GM23338 (cell line): Measurements from ENCODE around the gene FBXW4. TPM values are rescaled to one million over a fixed set of nuclear protein-coding genes. Genes with fewer than 3 reads are reported as not detected.
"Not testable (repeated sequence)": the region's sequence is repeated elsewhere in the genome, so short reads cannot be mapped to it uniquely, and the experiment has no call there.

Experiments
- ATAC-seq: fragments of 200-7000 bp; cut with Tn5 transposase; 3 replicates; pipeline ENCODE4 v1.9.1; 2020
- DNase-seq: peaks from one replicate; pipeline ENCODE4 v3.0.0-alpha.2; 2015; ENCODE audit warnings: low spot score
- H2AFZ ChIP-seq: fragments of 200-600 bp; sonication (generic); 2 replicates; pipeline ENCODE4 v1.8.0; 2016; ENCODE audit warnings: antibody characterized with exemption, mild to moderate bottlenecking, moderate library complexity
- H3F3A ChIP-seq: fragments of 200-600 bp; sonication (generic); replicated peaks from 2 replicates; pipeline ENCODE4 v1.8.0; 2017; ENCODE audit warnings: antibody characterized with exemption, mixed run types, low read depth
- H3K27ac ChIP-seq: fragments of 200-600 bp; sonication (generic); 2 replicates; pipeline ENCODE4 v1.6.1; 2016; ENCODE audit warnings: low read depth
- H3K27me3 ChIP-seq: fragments of 200-600 bp; sonication (generic); 2 replicates; pipeline ENCODE4 v1.8.0; 2016; ENCODE audit warnings: mild to moderate bottlenecking, mixed run types, moderate library complexity; ENCODE audit not compliant: insufficient read depth
- H3K36me3 ChIP-seq: fragments of 200-600 bp; sonication (generic); 2 replicates; pipeline ENCODE4 v1.8.0; 2016; ENCODE audit warnings: mild to moderate bottlenecking; ENCODE audit not compliant: insufficient read depth
- H3K4me1 ChIP-seq: fragments of 200-600 bp; sonication (generic); 2 replicates; pipeline ENCODE4 v1.8.0; 2016; ENCODE audit warnings: mild to moderate bottlenecking, moderate library complexity; ENCODE audit not compliant: insufficient read depth
- H3K4me2 ChIP-seq: fragments of 200-600 bp; sonication (generic); 2 replicates; pipeline ENCODE4 v1.7.1; 2017; ENCODE audit warnings: mixed run types
- H3K4me3 ChIP-seq: fragments of 200-600 bp; sonication (generic); 2 replicates; pipeline ENCODE4 v1.6.1; 2016; ENCODE audit warnings: mixed run types
- H3K79me2 ChIP-seq: fragments of 200-600 bp; sonication (generic); replicated peaks from 2 replicates; pipeline ENCODE4 v1.8.0; 2017; ENCODE audit warnings: mild to moderate bottlenecking; ENCODE audit not compliant: insufficient read depth
- H3K9me2 ChIP-seq: fragments of 200-600 bp; sonication (generic); 2 replicates; pipeline ENCODE4 v1.8.0; 2017; ENCODE audit not compliant: insufficient read depth
- H4K20me1 ChIP-seq: fragments of 200-600 bp; sonication (generic); replicated peaks from 2 replicates; pipeline ENCODE4 v1.8.0; 2017; ENCODE audit warnings: mild to moderate bottlenecking; ENCODE audit not compliant: insufficient read depth
- H3K27ac Mint-ChIP-seq: 2 replicates; pipeline ENCODE4 v1.8.0; 2020; ENCODE audit warnings: inconsistent platforms, mild to moderate bottlenecking, moderate library complexity, mixed read lengths
- H3K27me3 Mint-ChIP-seq: 3 replicates; pipeline ENCODE4 v1.8.0; 2022; ENCODE audit warnings: low read depth, mild to moderate bottlenecking, moderate library complexity, mixed read lengths, inconsistent platforms; ENCODE audit not compliant: insufficient read depth, poor library complexity
- H3K36me3 Mint-ChIP-seq: 3 replicates; pipeline ENCODE4 v1.8.0; 2021; ENCODE audit warnings: low read depth, mild to moderate bottlenecking, inconsistent platforms, moderate library complexity, mixed read lengths
- H3K4me1 Mint-ChIP-seq: 3 replicates; pipeline ENCODE4 v1.8.0; 2020; ENCODE audit warnings: mild to moderate bottlenecking, inconsistent platforms, mixed read lengths
- H3K4me3 Mint-ChIP-seq: 3 replicates; pipeline ENCODE4 v1.8.0; 2021; ENCODE audit warnings: moderate library complexity, mild to moderate bottlenecking, inconsistent platforms, mixed read lengths
- H3K9me3 Mint-ChIP-seq: 3 replicates; pipeline ENCODE4 v1.8.0; 2020; ENCODE audit warnings: moderate library complexity, mild to moderate bottlenecking, inconsistent platforms, mixed read lengths
- EZH2phosphoT487 ChIP-seq: fragments of 200-600 bp; sonication (generic); IDR thresholded peaks from one replicate; pipeline ENCODE4 v1.8.1; 2018; ENCODE audit warnings: antibody characterized with exemption; ENCODE audit not compliant: unreplicated experiment
- POLR2AphosphoS5 ChIP-seq: IDR thresholded peaks from 2 replicates; pipeline ENCODE4 v1.6.1; 2016; ENCODE audit warnings: antibody characterized with exemption, low read depth
- ZNF114 ChIP-seq: fragments of 250-450 bp; sonication (Bioruptor Pico); IDR thresholded peaks from 2 replicates; pipeline ENCODE4 v1.5.0; 2020; ENCODE audit warnings: mild to moderate bottlenecking, moderate library complexity
- polyA plus RNA-seq: library from polyadenylated mRNA; unstranded; fragments of >200 nt; fragmentation: Nextera tagmentation; extraction: Ambion mirVana; gene quantifications from 2 replicates; pipeline ENCODE4 v1.2.1, GENCODE V29; 2016
- total RNA-seq: library from RNA; depleted of rRNA; stranded (reverse); fragments of >200 nt; shearing (Covaris generic); gene quantifications from 2 replicates; pipeline ENCODE4 v1.2.3, GENCODE V29; 2014
- TF ChIP-seq, protein P1 (sequence below): fragments of 250-450 bp; sonication (Bioruptor Pico); IDR thresholded peaks from 2 replicates; pipeline ENCODE4 v1.5.0; 2020; ENCODE audit warnings: mild to moderate bottlenecking, moderate library complexity
- TF ChIP-seq, protein P2 (sequence below), 2 experiments: fragments of 200-600 bp in 1 of 2; sonication (generic) in 1 of 2; conservative IDR thresholded peaks; 2 replicates each; pipeline versions ENCODE4 v1.5.1 to v1.6.1; 2016 to 2017; ENCODE audit warnings: antibody characterized with exemption in 2 of 2, low read depth in 2 of 2, mild to moderate bottlenecking in 2 of 2, moderate library complexity in 1 of 2
- TF ChIP-seq, protein P3 (sequence below): IDR thresholded peaks from one replicate; pipeline ENCODE4 v1.6.1; 2018; ENCODE audit warnings: antibody characterized with exemption; ENCODE audit not compliant: unreplicated experiment

Gene FBXW4
- total and polyA plus RNA-seq, 2 experiments from 2014 or later, result 8.0 to 18.6 TPM

DNA sequence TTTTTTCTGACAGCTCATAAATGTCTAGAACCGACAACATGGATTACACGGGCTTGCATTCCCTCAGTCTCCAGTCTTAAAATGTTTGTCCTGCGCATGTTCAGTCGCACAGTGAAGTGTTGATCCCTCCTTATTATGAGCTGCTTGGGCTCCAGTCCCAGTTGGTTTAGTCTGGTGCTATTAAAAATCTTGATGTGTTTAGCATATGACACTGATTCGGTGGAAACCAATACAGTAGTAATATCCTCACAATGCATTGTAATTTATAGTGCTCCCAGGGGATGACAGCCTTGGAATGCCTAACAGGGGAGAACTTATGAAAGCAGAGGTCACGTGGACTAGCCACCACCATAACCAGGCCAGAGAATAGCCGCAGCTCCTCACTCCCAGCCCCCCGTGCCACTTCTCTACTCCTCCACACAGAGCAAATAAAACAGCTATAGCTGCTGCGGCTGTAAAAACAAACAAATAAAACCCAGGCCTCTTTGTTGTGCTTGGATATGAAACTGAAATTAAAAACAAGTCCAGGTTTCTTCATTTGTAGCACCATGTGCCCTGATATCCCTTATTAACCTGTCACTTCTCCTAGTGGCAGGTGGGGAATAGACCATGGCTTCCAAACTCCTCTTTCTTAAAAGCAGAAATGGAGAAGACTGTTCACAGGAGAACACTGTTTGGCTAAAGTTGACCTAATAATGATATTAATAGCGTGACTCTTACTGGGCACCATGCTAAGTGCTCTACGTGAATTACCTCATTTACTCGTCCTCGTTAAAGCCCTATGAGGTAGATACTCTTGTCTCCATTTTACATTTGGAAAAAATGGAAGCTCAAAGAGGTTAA is 99.2 kb downstream of the FBXW4 start (continued):
- TF ChIP-seq, protein P1, sequence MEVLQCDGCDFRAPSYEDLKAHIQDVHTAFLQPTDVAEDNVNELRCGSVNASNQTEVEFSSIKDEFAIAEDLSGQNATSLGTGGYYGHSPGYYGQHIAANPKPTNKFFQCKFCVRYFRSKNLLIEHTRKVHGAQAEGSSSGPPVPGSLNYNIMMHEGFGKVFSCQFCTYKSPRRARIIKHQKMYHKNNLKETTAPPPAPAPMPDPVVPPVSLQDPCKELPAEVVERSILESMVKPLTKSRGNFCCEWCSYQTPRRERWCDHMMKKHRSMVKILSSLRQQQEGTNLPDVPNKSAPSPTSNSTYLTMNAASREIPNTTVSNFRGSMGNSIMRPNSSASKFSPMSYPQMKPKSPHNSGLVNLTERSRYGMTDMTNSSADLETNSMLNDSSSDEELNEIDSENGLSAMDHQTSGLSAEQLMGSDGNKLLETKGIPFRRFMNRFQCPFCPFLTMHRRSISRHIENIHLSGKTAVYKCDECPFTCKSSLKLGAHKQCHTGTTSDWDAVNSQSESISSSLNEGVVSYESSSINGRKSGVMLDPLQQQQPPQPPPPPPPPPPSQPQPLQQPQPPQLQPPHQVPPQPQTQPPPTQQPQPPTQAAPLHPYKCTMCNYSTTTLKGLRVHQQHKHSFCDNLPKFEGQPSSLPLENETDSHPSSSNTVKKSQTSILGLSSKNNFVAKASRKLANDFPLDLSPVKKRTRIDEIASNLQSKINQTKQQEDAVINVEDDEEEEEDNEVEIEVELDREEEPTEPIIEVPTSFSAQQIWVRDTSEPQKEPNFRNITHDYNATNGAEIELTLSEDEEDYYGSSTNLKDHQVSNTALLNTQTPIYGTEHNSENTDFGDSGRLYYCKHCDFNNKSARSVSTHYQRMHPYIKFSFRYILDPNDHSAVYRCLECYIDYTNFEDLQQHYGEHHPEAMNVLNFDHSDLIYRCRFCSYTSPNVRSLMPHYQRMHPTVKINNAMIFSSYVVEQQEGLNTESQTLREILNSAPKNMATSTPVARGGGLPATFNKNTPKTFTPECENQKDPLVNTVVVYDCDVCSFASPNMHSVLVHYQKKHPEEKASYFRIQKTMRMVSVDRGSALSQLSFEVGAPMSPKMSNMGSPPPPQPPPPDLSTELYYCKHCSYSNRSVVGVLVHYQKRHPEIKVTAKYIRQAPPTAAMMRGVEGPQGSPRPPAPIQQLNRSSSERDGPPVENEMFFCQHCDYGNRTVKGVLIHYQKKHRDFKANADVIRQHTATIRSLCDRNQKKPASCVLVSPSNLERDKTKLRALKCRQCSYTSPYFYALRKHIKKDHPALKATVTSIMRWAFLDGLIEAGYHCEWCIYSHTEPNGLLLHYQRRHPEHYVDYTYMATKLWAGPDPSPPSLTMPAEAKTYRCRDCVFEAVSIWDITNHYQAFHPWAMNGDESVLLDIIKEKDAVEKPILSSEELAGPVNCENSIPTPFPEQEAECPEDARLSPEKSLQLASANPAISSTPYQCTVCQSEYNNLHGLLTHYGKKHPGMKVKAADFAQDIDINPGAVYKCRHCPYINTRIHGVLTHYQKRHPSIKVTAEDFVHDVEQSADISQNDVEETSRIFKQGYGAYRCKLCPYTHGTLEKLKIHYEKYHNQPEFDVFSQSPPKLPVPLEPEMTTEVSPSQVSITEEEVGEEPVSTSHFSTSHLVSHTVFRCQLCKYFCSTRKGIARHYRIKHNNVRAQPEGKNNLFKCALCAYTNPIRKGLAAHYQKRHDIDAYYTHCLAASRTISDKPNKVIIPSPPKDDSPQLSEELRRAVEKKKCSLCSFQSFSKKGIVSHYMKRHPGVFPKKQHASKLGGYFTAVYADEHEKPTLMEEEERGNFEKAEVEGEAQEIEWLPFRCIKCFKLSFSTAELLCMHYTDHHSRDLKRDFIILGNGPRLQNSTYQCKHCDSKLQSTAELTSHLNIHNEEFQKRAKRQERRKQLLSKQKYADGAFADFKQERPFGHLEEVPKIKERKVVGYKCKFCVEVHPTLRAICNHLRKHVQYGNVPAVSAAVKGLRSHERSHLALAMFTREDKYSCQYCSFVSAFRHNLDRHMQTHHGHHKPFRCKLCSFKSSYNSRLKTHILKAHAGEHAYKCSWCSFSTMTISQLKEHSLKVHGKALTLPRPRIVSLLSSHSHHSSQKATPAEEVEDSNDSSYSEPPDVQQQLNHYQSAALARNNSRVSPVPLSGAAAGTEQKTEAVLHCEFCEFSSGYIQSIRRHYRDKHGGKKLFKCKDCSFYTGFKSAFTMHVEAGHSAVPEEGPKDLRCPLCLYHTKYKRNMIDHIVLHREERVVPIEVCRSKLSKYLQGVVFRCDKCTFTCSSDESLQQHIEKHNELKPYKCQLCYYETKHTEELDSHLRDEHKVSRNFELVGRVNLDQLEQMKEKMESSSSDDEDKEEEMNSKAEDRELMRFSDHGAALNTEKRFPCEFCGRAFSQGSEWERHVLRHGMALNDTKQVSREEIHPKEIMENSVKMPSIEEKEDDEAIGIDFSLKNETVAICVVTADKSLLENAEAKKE, result no peak
- TF ChIP-seq ZNF114 (CRISPR knock-in tag) (no peak), EZH2phosphoT487 (no peak), POLR2AphosphoS5 (no peak)
- TF ChIP-seq, protein P2, sequence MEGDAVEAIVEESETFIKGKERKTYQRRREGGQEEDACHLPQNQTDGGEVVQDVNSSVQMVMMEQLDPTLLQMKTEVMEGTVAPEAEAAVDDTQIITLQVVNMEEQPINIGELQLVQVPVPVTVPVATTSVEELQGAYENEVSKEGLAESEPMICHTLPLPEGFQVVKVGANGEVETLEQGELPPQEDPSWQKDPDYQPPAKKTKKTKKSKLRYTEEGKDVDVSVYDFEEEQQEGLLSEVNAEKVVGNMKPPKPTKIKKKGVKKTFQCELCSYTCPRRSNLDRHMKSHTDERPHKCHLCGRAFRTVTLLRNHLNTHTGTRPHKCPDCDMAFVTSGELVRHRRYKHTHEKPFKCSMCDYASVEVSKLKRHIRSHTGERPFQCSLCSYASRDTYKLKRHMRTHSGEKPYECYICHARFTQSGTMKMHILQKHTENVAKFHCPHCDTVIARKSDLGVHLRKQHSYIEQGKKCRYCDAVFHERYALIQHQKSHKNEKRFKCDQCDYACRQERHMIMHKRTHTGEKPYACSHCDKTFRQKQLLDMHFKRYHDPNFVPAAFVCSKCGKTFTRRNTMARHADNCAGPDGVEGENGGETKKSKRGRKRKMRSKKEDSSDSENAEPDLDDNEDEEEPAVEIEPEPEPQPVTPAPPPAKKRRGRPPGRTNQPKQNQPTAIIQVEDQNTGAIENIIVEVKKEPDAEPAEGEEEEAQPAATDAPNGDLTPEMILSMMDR (conservative IDR thresholded peaks at IDR 0.05; ENCODE audit: low read depth in 2 of 2), result no peak
- TF ChIP-seq, protein P3, sequence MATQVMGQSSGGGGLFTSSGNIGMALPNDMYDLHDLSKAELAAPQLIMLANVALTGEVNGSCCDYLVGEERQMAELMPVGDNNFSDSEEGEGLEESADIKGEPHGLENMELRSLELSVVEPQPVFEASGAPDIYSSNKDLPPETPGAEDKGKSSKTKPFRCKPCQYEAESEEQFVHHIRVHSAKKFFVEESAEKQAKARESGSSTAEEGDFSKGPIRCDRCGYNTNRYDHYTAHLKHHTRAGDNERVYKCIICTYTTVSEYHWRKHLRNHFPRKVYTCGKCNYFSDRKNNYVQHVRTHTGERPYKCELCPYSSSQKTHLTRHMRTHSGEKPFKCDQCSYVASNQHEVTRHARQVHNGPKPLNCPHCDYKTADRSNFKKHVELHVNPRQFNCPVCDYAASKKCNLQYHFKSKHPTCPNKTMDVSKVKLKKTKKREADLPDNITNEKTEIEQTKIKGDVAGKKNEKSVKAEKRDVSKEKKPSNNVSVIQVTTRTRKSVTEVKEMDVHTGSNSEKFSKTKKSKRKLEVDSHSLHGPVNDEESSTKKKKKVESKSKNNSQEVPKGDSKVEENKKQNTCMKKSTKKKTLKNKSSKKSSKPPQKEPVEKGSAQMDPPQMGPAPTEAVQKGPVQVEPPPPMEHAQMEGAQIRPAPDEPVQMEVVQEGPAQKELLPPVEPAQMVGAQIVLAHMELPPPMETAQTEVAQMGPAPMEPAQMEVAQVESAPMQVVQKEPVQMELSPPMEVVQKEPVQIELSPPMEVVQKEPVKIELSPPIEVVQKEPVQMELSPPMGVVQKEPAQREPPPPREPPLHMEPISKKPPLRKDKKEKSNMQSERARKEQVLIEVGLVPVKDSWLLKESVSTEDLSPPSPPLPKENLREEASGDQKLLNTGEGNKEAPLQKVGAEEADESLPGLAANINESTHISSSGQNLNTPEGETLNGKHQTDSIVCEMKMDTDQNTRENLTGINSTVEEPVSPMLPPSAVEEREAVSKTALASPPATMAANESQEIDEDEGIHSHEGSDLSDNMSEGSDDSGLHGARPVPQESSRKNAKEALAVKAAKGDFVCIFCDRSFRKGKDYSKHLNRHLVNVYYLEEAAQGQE, result no peak

DNA sequence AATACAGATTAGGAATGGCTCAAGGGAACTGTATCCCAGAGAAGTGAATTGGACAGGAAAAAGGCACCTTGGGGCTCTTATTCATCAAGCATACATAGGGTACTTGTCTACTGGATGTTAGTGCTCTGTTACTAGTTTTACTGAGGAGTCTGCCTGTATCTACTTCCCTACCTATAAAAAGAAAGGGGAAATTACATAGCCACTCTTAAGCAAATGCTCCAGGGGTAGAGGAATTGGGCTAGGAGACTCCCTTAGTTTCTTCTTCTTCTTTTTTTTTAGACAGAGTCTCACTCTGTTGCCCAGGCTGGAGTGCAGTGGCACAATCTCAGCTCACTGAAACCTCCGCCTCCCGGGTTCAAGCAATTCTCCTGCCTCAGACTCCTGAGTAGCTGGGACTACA is 101.6 kb downstream of the FBXW4 start:
- not testable (repeated sequence) for H3K9me3 Mint-ChIP-seq, H3K4me3 ChIP-seq, H3K36me3 ChIP-seq, H3K27me3 ChIP-seq, H3K4me3 Mint-ChIP-seq, H3K9me2 ChIP-seq, H3K4me1 ChIP-seq, DNase-seq, H4K20me1 ChIP-seq, H2AFZ ChIP-seq, H3K36me3 Mint-ChIP-seq, H3K27ac ChIP-seq, H3K79me2 ChIP-seq, H3K4me2 ChIP-seq, ATAC-seq, H3K27ac Mint-ChIP-seq, H3K27me3 Mint-ChIP-seq, H3F3A ChIP-seq
- peaks cover 12% of the 10 kb centered on the region for H3K4me1 Mint-ChIP-seq
